GM18526 (cell line): ENCODE measurements around the gene SEMA3A.

Source experiments
- POLR2A ChIP-seq: IDR thresholded peaks from 3 replicates; pipeline ENCODE4 v1.6.1; 2011; ENCODE audit not compliant: insufficient read length; ENCODE audit errors: extremely low read depth

Gene SEMA3A

GRCh38 chr7:84181628-84182027 is 13.0 kb downstream of the SEMA3A start:
- no peak for TF ChIP-seq POLR2A

- TF ChIP-seq POLR2A, result no peak
These were observed 16.7 kb downstream of the SEMA3A start for GRCh38 chr7:84177758-84178412.

GRCh38 chr7:84176716-84177115 is 17.9 kb downstream of the SEMA3A start:
- TF ChIP-seq POLR2A, result no peak

- TF ChIP-seq POLR2A, result no peak
These were observed 19.1 kb downstream of the SEMA3A start for GRCh38 chr7:84175461-84175860.

GRCh38 chr7:84170646-84171045 is 23.9 kb downstream of the SEMA3A start:
- TF ChIP-seq POLR2A, result no peak

GRCh38 chr7:84162584-84162983 is 32.0 kb downstream of the SEMA3A start:
- no peak for TF ChIP-seq POLR2A

GRCh38 chr7:84162125-84162524 is 32.5 kb downstream of the SEMA3A start:
- TF ChIP-seq POLR2A, result no peak

- no peak for TF ChIP-seq POLR2A
These were observed 33.2 kb downstream of the SEMA3A start for GRCh38 chr7:84161398-84161797.

- no peak for TF ChIP-seq POLR2A
These were observed 35.2 kb downstream of the SEMA3A start for GRCh38 chr7:84159435-84159834.

GRCh38 chr7:84157171-84157570 is 37.4 kb downstream of the SEMA3A start:
- no peak for TF ChIP-seq POLR2A

- no peak for TF ChIP-seq POLR2A
These were observed 39.4 kb downstream of the SEMA3A start for GRCh38 chr7:84154991-84155781.

- no peak for TF ChIP-seq POLR2A
These were observed 41.6 kb downstream of the SEMA3A start for GRCh38 chr7:84152995-84153394.

GRCh38 chr7:84149573-84149972 is 45.0 kb downstream of the SEMA3A start:
- no peak for TF ChIP-seq POLR2A

- TF ChIP-seq POLR2A, result no peak
These were observed 48.7 kb downstream of the SEMA3A start for GRCh38 chr7:84145892-84146291.

- TF ChIP-seq POLR2A, result no peak
These were observed 49.7 kb downstream of the SEMA3A start for GRCh38 chr7:84144935-84145334.

GRCh38 chr7:84144480-84144879 is 50.1 kb downstream of the SEMA3A start:
- no peak for TF ChIP-seq POLR2A

GRCh38 chr7:84142726-84143125 is 51.9 kb downstream of the SEMA3A start:
- no peak for TF ChIP-seq POLR2A
